ENCODE measurements around the gene VWA5B1. TPM values are rescaled to one million over a fixed set of nuclear protein-coding genes. Genes with fewer than 3 reads are reported as not detected.

Gene VWA5B1
- total RNA-seq, 1 donor from 2014 or later, result not detected

- intact Hi-C loops (cut with DNase I), result no loop called here
- no peak for DNase-seq (ENCODE audit: extremely low spot score in 2 of 2)
- Histone ChIP-seq H3K4me1 (no peaks in the 10 kb centered on the region), H3K36me3 (no peaks in the 10 kb centered on the region), H3K4me3 (no peak overlapping the region), H3K9me3 (no peaks in the 10 kb centered on the region), H3K27me3 (no peaks in the 10 kb centered on the region), H3K27ac (no peak overlapping the region)
- TF ChIP-seq POLR2AphosphoS5 (IDR thresholded peaks at IDR 0.05; ENCODE audit: insufficient read depth in 1 of 2, low read depth in 1 of 2) (no peak), POLR2A (IDR thresholded peaks at IDR 0.05) (no peak)
- TF ChIP-seq, protein P1, sequence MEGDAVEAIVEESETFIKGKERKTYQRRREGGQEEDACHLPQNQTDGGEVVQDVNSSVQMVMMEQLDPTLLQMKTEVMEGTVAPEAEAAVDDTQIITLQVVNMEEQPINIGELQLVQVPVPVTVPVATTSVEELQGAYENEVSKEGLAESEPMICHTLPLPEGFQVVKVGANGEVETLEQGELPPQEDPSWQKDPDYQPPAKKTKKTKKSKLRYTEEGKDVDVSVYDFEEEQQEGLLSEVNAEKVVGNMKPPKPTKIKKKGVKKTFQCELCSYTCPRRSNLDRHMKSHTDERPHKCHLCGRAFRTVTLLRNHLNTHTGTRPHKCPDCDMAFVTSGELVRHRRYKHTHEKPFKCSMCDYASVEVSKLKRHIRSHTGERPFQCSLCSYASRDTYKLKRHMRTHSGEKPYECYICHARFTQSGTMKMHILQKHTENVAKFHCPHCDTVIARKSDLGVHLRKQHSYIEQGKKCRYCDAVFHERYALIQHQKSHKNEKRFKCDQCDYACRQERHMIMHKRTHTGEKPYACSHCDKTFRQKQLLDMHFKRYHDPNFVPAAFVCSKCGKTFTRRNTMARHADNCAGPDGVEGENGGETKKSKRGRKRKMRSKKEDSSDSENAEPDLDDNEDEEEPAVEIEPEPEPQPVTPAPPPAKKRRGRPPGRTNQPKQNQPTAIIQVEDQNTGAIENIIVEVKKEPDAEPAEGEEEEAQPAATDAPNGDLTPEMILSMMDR (IDR thresholded peaks at IDR 0.05), result no peak
Measured at GRCh38 chr1:20380175-20380574, 89.5 kb downstream of the VWA5B1 start.

DNA sequence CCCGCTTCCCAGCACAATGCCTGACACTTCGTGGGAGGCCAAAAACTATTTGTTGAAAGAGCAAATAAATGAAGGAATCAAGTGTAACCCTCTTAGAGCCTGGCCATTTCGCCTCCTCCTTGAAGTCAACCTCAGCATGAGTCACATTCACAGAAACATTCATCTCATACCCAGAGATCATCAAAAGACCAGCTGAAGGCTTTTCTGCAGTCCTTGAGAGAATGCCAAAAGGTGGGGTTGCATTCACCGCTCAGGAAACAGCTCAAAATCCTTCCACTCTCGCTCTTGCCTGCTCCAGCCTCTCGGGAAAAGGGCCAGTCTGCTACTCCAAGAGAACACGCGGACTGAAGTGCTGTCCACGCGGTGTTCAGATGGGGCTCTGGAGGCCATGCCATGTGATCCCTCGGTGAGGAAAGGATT is 90.0 kb downstream of the VWA5B1 start:
- no peaks in the 10 kb centered on the region for H3K36me3 ChIP-seq
- no peak for DNase-seq (ENCODE audit: extremely low spot score in 2 of 2)
- H3K27me3 ChIP-seq, result no peaks in the 10 kb centered on the region
- H3K4me3 ChIP-seq, result no peak overlapping the region
- TF ChIP-seq, protein P1 (IDR thresholded peaks at IDR 0.05), result no peak
- TF ChIP-seq POLR2A (IDR thresholded peaks at IDR 0.05) (no peak), POLR2AphosphoS5 (IDR thresholded peaks at IDR 0.05; ENCODE audit: insufficient read depth in 1 of 2, low read depth in 1 of 2) (no peak)
- intact Hi-C loops (cut with DNase I), result no loop called here
- H3K4me1 ChIP-seq, result no peaks in the 10 kb centered on the region
- H3K9me3 ChIP-seq, result no peaks in the 10 kb centered on the region
- H3K27ac ChIP-seq, result no peak overlapping the region

DNA sequence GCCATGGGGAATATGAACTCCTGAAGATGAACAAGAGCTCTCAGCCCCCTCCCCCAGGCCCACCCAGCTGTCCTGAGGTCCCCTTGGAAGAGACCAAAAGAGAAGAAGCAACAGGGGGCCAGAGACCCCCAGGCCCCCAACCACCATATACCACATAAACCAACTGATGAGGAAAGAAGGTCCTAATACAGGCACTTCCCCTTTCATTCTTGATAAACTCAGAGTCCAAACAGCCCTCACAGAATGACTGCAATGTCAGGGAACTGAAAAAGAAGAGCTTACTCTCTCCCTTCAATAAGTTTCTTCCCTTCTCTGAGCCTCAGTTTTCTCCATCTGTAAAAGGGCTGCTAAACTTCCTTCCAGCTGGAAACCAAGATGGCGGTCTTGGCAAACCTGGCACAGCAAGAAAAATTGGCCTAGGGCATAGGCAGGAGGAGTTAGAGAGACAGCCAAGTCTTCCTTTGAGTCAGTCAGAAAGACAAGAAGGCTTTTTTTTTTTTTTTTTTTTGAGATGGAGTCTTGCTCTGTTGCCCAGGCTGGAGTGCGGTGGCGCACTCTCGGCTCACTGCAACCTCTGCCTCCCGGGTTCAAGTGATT is 90.5 kb downstream of the VWA5B1 start:
- TF ChIP-seq POLR2A (IDR thresholded peaks at IDR 0.05) (no peak), POLR2AphosphoS5 (IDR thresholded peaks at IDR 0.05; ENCODE audit: insufficient read depth in 1 of 2, low read depth in 1 of 2) (no peak)
- TF ChIP-seq, protein P1 (IDR thresholded peaks at IDR 0.05), result no peak
- Histone ChIP-seq H3K36me3 (no peaks in the 10 kb centered on the region), H3K9me3 (no peaks in the 10 kb centered on the region), H3K27ac (no peak overlapping the region), H3K4me1 (no peaks in the 10 kb centered on the region), H3K4me3 (no peak overlapping the region), H3K27me3 (no peaks in the 10 kb centered on the region)
- intact Hi-C loops (cut with DNase I), result no loop called here
- no peak for DNase-seq (ENCODE audit: extremely low spot score in 2 of 2)

- no peak for DNase-seq (ENCODE audit: extremely low spot score in 2 of 2)
- Histone ChIP-seq H3K36me3 (no peaks in the 10 kb centered on the region), H3K27me3 (no peaks in the 10 kb centered on the region), H3K4me1 (no peaks in the 10 kb centered on the region), H3K4me3 (no peak overlapping the region), H3K27ac (no peak overlapping the region), H3K9me3 (no peaks in the 10 kb centered on the region)
- intact Hi-C loops (cut with DNase I), result no loop called here
- no peak for TF ChIP-seq POLR2A (IDR thresholded peaks at IDR 0.05)
- no peak for TF ChIP-seq POLR2AphosphoS5 (IDR thresholded peaks at IDR 0.05; ENCODE audit: insufficient read depth in 1 of 2, low read depth in 1 of 2)
- TF ChIP-seq, protein P1 (IDR thresholded peaks at IDR 0.05), result no peak
Measured at GRCh38 chr1:20381961-20382360, 91.3 kb downstream of the VWA5B1 start.

DNA sequence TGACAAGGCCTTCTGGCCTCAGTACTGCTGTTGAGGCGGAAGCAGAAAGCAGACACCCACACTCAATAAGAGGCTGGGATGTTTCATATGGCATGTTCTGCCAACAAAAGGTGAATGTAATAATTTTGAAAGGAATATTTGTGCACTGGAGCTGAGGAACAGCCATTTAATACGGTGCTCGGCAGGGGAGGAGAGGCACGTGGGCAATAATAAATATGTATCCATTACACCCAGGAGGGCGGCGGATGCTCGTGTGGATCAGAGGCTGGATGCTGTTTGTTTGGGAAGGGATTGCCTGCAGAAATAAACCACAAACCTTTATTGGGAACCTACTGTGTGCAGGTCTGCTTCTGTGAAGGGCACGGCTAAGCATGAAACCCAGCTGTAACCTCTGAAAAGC is 92.0 kb downstream of the VWA5B1 start:
- H3K27me3 ChIP-seq, result no peaks in the 10 kb centered on the region
- no peaks in the 10 kb centered on the region for H3K4me1 ChIP-seq
- H3K27ac ChIP-seq, result no peak overlapping the region
- intact Hi-C loops (cut with DNase I), result no loop called here
- DNase-seq (ENCODE audit: extremely low spot score in 2 of 2), result no peak
- TF ChIP-seq POLR2AphosphoS5 (IDR thresholded peaks at IDR 0.05; ENCODE audit: insufficient read depth in 1 of 2, low read depth in 1 of 2) (no peak), POLR2A (IDR thresholded peaks at IDR 0.05) (no peak)
- TF ChIP-seq, protein P1 (IDR thresholded peaks at IDR 0.05), result no peak
- no peaks in the 10 kb centered on the region for H3K9me3 ChIP-seq
- no peak overlapping the region for H3K4me3 ChIP-seq
- H3K36me3 ChIP-seq, result no peaks in the 10 kb centered on the region

Measured in vagina (tissue), 2 donors.